ENCODE results near the gene CMTM4.

- TF ChIP-seq ELK1 (IDR thresholded peaks at IDR 0.05; ENCODE audit: borderline replicate concordance, low read depth, low read length): no peak
- TF ChIP-seq, protein P1, sequence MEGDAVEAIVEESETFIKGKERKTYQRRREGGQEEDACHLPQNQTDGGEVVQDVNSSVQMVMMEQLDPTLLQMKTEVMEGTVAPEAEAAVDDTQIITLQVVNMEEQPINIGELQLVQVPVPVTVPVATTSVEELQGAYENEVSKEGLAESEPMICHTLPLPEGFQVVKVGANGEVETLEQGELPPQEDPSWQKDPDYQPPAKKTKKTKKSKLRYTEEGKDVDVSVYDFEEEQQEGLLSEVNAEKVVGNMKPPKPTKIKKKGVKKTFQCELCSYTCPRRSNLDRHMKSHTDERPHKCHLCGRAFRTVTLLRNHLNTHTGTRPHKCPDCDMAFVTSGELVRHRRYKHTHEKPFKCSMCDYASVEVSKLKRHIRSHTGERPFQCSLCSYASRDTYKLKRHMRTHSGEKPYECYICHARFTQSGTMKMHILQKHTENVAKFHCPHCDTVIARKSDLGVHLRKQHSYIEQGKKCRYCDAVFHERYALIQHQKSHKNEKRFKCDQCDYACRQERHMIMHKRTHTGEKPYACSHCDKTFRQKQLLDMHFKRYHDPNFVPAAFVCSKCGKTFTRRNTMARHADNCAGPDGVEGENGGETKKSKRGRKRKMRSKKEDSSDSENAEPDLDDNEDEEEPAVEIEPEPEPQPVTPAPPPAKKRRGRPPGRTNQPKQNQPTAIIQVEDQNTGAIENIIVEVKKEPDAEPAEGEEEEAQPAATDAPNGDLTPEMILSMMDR (conservative IDR thresholded peaks at IDR 0.05; ENCODE audit: low read depth, low read length): no peak
- TF ChIP-seq POLR2A (IDR thresholded peaks at IDR 0.05; ENCODE audit: low read depth, low read length): no peak
- TF ChIP-seq MXI1 (IDR thresholded peaks at IDR 0.05; ENCODE audit: borderline replicate concordance, low read depth, low read length): no peak
- no peak for TF ChIP-seq SMC3 (IDR thresholded peaks at IDR 0.05; ENCODE audit: low read depth, low read length)
- TF ChIP-seq CHD1 (IDR thresholded peaks at IDR 0.05; ENCODE audit: low read depth, low read length): no peak
- TF ChIP-seq RAD21 (IDR thresholded peaks at IDR 0.05; ENCODE audit: low read length): no peak
- TF ChIP-seq USF2 (IDR thresholded peaks at IDR 0.05; ENCODE audit: low read depth, low read length): no peak
- TF ChIP-seq CEBPB (IDR thresholded peaks at IDR 0.05; ENCODE audit: low read depth, low read length): no peak
- TF ChIP-seq FOS (IDR thresholded peaks at IDR 0.05; ENCODE audit: low read depth, low read length): no peak
- TF ChIP-seq MAZ (IDR thresholded peaks at IDR 0.05; ENCODE audit: borderline replicate concordance, low read depth, low read length): no peak
- no peak for TF ChIP-seq RFX5 (IDR thresholded peaks at IDR 0.05; ENCODE audit: low read depth, low read length)
- TF ChIP-seq RCOR1 (IDR thresholded peaks at IDR 0.05; ENCODE audit: insufficient replicate concordance, low read length): no peak
Measured at GRCh38 chr16:66681676-66682075, 14.9 kb downstream of the CMTM4 start.

Measured in IMR-90 (cell line).